ENCODE data around the gene QRICH2. TPM values are rescaled to one million over a fixed set of nuclear protein-coding genes. Genes with fewer than 3 reads are reported as not detected.

QRICH2 gene
- total and polyA plus RNA-seq, 9 of the 15 experiments (the other 6 are each of a cell fraction or from before 2014, with no cell fraction given), result 0.03 to 1.6 (median 0.81) TPM

DNA sequence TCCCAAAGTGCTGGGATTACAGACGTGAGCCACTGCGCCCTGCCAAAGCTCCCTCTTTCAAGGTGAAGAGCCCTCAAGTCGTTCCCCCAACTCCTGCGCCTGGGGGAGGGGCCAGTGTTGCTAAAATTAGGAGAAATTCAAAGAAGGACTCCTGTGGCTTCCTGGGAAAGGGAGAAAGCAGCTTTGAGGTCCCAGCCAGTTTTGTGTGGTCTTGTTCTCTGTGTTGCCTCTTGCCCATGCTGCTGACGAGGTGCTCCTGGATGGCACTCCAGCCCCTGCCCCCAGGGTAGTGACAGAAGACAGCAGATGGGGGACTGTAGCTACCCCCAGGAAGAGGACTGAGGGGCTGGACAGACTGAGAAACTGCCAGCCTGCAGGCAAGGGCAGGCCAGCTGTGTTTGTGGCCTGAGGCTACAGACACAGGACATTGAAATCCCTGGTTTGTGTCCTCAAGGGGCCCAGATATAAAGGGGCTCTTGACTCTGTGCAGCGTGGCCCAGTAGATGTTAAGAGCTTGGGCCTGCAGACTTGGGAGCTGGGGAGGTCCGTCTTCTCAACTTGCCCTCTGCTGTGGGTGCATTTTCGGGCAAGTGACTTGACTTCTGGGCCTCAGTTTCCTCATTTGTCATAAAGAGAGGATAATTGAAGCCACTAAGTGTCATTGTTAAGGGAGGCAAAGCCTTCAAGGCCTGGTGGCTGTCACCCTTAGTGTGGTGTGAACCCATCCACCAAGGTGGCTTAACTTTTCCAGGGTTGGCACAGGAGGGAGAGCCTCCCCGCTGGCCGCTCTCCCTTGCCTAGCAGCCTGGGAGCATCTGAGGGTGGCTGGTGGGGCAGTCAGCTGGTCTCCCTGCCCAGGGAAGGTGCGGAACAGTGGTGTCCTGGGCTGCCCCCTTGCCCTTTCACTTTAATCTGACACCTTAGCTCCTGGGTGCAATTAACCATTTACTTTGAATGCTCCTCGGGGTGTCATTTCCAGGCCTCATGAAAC is 38.8 kb downstream of the QRICH2 start (continued):
- no peak for TF ChIP-seq MBD1 (CRISPR knock-in tag; IDR thresholded peaks at IDR 0.05)
- TF ChIP-seq BRD9 (IDR thresholded peaks at IDR 0.05; ENCODE audit: low read depth, partially characterized antibody), result no peak
- TF ChIP-seq, protein P1, sequence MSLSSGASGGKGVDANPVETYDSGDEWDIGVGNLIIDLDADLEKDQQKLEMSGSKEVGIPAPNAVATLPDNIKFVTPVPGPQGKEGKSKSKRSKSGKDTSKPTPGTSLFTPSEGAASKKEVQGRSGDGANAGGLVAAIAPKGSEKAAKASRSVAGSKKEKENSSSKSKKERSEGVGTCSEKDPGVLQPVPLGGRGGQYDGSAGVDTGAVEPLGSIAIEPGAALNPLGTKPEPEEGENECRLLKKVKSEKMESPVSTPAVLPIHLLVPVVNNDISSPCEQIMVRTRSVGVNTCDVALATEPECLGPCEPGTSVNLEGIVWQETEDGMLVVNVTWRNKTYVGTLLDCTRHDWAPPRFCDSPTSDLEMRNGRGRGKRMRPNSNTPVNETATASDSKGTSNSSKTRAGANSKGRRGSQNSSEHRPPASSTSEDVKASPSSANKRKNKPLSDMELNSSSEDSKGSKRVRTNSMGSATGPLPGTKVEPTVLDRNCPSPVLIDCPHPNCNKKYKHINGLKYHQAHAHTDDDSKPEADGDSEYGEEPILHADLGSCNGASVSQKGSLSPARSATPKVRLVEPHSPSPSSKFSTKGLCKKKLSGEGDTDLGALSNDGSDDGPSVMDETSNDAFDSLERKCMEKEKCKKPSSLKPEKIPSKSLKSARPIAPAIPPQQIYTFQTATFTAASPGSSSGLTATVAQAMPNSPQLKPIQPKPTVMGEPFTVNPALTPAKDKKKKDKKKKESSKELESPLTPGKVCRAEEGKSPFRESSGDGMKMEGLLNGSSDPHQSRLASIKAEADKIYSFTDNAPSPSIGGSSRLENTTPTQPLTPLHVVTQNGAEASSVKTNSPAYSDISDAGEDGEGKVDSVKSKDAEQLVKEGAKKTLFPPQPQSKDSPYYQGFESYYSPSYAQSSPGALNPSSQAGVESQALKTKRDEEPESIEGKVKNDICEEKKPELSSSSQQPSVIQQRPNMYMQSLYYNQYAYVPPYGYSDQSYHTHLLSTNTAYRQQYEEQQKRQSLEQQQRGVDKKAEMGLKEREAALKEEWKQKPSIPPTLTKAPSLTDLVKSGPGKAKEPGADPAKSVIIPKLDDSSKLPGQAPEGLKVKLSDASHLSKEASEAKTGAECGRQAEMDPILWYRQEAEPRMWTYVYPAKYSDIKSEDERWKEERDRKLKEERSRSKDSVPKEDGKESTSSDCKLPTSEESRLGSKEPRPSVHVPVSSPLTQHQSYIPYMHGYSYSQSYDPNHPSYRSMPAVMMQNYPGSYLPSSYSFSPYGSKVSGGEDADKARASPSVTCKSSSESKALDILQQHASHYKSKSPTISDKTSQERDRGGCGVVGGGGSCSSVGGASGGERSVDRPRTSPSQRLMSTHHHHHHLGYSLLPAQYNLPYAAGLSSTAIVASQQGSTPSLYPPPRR (CRISPR knock-in tag; IDR thresholded peaks at IDR 0.05; ENCODE audit: borderline replicate concordance), result no peak
- no peak for TF ChIP-seq ZNF583 (CRISPR knock-in tag; IDR thresholded peaks at IDR 0.05)
- TF ChIP-seq SP1 (CRISPR knock-in tag; IDR thresholded peaks at IDR 0.05), result no peak
- TF ChIP-seq ZNF124 (CRISPR knock-in tag; IDR thresholded peaks at IDR 0.05), result no peak
- no peak for TF ChIP-seq SIX5 (IDR thresholded peaks at IDR 0.05; ENCODE audit: borderline replicate concordance in 1 of 2, insufficient read depth in 1 of 2, low read depth in 1 of 2, low read length in 2 of 2)
- TF ChIP-seq TCF3 (CRISPR knock-in tag; IDR thresholded peaks at IDR 0.05), result peak; percentile 31; the same call in 1 of the 2 replicates
- TF ChIP-seq NR4A1 (CRISPR knock-in tag; IDR thresholded peaks at IDR 0.05), result no peak
- peak; percentile 68; the same call in 1 of the 2 replicates for TF ChIP-seq NR4A1 (tag; IDR thresholded peaks at IDR 0.05)
- TF ChIP-seq MAZ (CRISPR knock-in tag; conservative IDR thresholded peaks at IDR 0.05 in 1 of 2, IDR thresholded peaks at IDR 0.05 in 1 of 2), result peak in 1 of 2 experiments; percentile 43; a peak in 2 of 4 replicates
- no peak for TF ChIP-seq SAFB2 (IDR thresholded peaks at IDR 0.05; ENCODE audit: borderline replicate concordance, low read depth, low read length, severe bottlenecking)
- peak; percentile 67; the same call in 1 of the 2 replicates for TF ChIP-seq POLR2AphosphoS2 (IDR thresholded peaks at IDR 0.05; ENCODE audit: low read length)
- TF ChIP-seq BCOR (IDR thresholded peaks at IDR 0.05), result 0 out of 2 replicates have a peak, but pooled peaks have one; percentile 38
- TF ChIP-seq, protein P2, sequence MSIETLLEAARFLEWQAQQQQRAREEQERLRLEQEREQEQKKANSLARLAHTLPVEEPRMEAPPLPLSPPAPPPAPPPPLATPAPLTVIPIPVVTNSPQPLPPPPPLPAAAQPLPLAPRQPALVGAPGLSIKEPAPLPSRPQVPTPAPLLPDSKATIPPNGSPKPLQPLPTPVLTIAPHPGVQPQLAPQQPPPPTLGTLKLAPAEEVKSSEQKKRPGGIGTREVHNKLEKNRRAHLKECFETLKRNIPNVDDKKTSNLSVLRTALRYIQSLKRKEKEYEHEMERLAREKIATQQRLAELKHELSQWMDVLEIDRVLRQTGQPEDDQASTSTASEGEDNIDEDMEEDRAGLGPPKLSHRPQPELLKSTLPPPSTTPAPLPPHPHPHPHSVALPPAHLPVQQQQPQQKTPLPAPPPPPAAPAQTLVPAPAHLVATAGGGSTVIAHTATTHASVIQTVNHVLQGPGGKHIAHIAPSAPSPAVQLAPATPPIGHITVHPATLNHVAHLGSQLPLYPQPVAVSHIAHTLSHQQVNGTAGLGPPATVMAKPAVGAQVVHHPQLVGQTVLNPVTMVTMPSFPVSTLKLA (conservative IDR thresholded peaks at IDR 0.05), result 0 out of 4 replicates have a peak, but pooled peaks of 1 of the 2 experiments have one; percentile 3
- TF ChIP-seq SOX6 (IDR thresholded peaks at IDR 0.05), result 0 out of 2 replicates have a peak, but pooled peaks have one; percentile 21
- TF ChIP-seq ID3 (CRISPR knock-in tag; IDR thresholded peaks at IDR 0.05), result no peak
- peak; percentile 52; the same call in 1 of the 2 replicates for TF ChIP-seq ID3 (tag; IDR thresholded peaks at IDR 0.05)

All from K562 (cell line).